GM18858 (cell line): ENCODE measurements around the gene OR2J3.
"Not testable (repeated sequence)": the region's sequence is repeated elsewhere in the genome, so short reads cannot be mapped to it uniquely, and the experiment has no call there.

Experiments used
- ATAC-seq: cut with Tn5 transposase; IDR thresholded peaks from one replicate; pipeline ENCODE4 v1.9.1; 2021; ENCODE audit not compliant: unreplicated experiment

Gene OR2J3

GRCh38 chr6:29159922-29160321, 52.1 kb downstream of the OR2J3 start:
- ATAC-seq: not testable (repeated sequence)
